GM18520 (cell line): Measurements from ENCODE around the gene SGTA.

Experiments used
- ATAC-seq: cut with Tn5 transposase; IDR thresholded peaks from one replicate; pipeline ENCODE4 v1.9.1; 2021; ENCODE audit not compliant: unreplicated experiment

Gene SGTA

GRCh38 chr19:2771786-2772674, 11.0 kb downstream of the SGTA start:
- no peak for ATAC-seq

- ATAC-seq, result no peak
Observed at GRCh38 chr19:2770055-2771013, 12.7 kb downstream of the SGTA start.

GRCh38 chr19:2769218-2769617, 13.9 kb downstream of the SGTA start:
- ATAC-seq, result no peak

- no peak for ATAC-seq
Observed at GRCh38 chr19:2768365-2769132, 14.5 kb downstream of the SGTA start.

GRCh38 chr19:2767688-2768087, 15.4 kb downstream of the SGTA start:
- no peak for ATAC-seq

- ATAC-seq, result no peak
Observed at GRCh38 chr19:2766594-2767372, 16.3 kb downstream of the SGTA start.

- ATAC-seq, result no peak
Observed at GRCh38 chr19:2765376-2765775, 17.7 kb downstream of the SGTA start.

- ATAC-seq, result no peak
Observed at GRCh38 chr19:2764945-2765344, 18.1 kb downstream of the SGTA start.

GRCh38 chr19:2763687-2764086, 19.4 kb downstream of the SGTA start:
- no peak for ATAC-seq

- ATAC-seq, result no peak
Observed at GRCh38 chr19:2762783-2763496, 20.1 kb downstream of the SGTA start.

GRCh38 chr19:2761876-2762782, 20.9 kb downstream of the SGTA start:
- no peak for ATAC-seq

- no peak for ATAC-seq
Observed at GRCh38 chr19:2761309-2761677, 21.8 kb downstream of the SGTA start.

GRCh38 chr19:2759965-2760364, 23.1 kb downstream of the SGTA start:
- no peak for ATAC-seq

GRCh38 chr19:2759362-2759761, 23.7 kb downstream of the SGTA start:
- no peak for ATAC-seq

- no peak for ATAC-seq
Observed at GRCh38 chr19:2758601-2759313, 24.3 kb downstream of the SGTA start.

GRCh38 chr19:2756921-2757881, 25.9 kb downstream of the SGTA start:
- no peak for ATAC-seq

GRCh38 chr19:2756477-2756876, 26.6 kb downstream of the SGTA start:
- no peak for ATAC-seq
